Suprapubic skin (tissue), 4 donors: Measurements from ENCODE around the gene MAGIX. TPM values are rescaled to one million over a fixed set of nuclear protein-coding genes. Genes with fewer than 3 reads are reported as not detected.

Experiments used
- DNase-seq, 2 donors: peaks; one replicate each; pipeline ENCODE4 v3.0.0-alpha.2; 2019; ENCODE audit warnings: low spot score in 2 of 2
- H3K27ac ChIP-seq: fragments of 200-600 bp; sonication (generic); one replicate; pipeline ENCODE4 v1.5.1; 2019
- H3K27me3 ChIP-seq: fragments of 200-600 bp; sonication (generic); one replicate; pipeline ENCODE4 v1.5.1; 2019
- H3K36me3 ChIP-seq: fragments of 200-600 bp; sonication (generic); one replicate; pipeline ENCODE4 v1.5.1; 2019
- H3K4me1 ChIP-seq: fragments of 200-600 bp; sonication (generic); one replicate; pipeline ENCODE4 v1.5.1; 2019
- H3K4me3 ChIP-seq: fragments of 200-600 bp; sonication (generic); one replicate; pipeline ENCODE4 v1.5.1; 2019; ENCODE audit warnings: mild to moderate bottlenecking
- H3K9me3 ChIP-seq: fragments of 200-600 bp; sonication (generic); one replicate; pipeline ENCODE4 v1.5.1; 2019
- CTCF ChIP-seq, 2 donors: fragments of 200-600 bp in 1 of 2; fragments of 450-650 bp in 1 of 2; sonication (generic) in 1 of 2; IDR thresholded peaks; one replicate each; pipeline ENCODE4 v1.5.1; 2016 to 2019; ENCODE audit warnings: antibody characterized with exemption in 2 of 2, mild to moderate bottlenecking in 1 of 2, moderate library complexity in 1 of 2
- EP300 ChIP-seq: sonication (generic); formaldehyde crosslinking; IDR thresholded peaks from one replicate; pipeline ENCODE4 v1.6.1; 2017; ENCODE audit warnings: antibody characterized with exemption
- POLR2A ChIP-seq, 2 donors: fragments of 450-650 bp; IDR thresholded peaks; one replicate each; pipeline ENCODE4 v1.6.1; 2017; ENCODE audit warnings: antibody characterized with exemption in 2 of 2, mild to moderate bottlenecking in 2 of 2, moderate library complexity in 2 of 2
- POLR2AphosphoS5 ChIP-seq, 3 donors: sonication (generic); formaldehyde crosslinking; IDR thresholded peaks; one replicate each; pipeline ENCODE4 v1.6.1; 2017; ENCODE audit warnings: antibody characterized with exemption in 3 of 3
- WGBS: methylation state at CpG from one replicate; pipeline ENCODE4 v1.1.5; 2018; 5-methylcytosine and 5-hydroxymethylcytosine counted together
- total RNA-seq, 4 donors: library from RNA; depleted of rRNA; stranded (reverse); fragments of >200 nt; gene quantifications; one replicate each; pipeline ENCODE4 v1.1.0, GENCODE V29; 2016

Gene MAGIX
- total RNA-seq, 4 donors from 2014 or later: 4.9 to 14.9 (median 9.0) TPM

GRCh38 chrX:49187526-49187925 is 25.0 kb downstream of the MAGIX start:
- peaks cover 34% of the 10 kb centered on the region for H3K4me1 ChIP-seq
- H3K36me3 ChIP-seq: no peaks in the 10 kb centered on the region
- 82% methylated on average over 10 of the region's 10 CpGs for WGBS
- no peaks in the 10 kb centered on the region for H3K27me3 ChIP-seq
- no peak overlapping the region for H3K4me3 ChIP-seq
- no peak overlapping the region for H3K27ac ChIP-seq
- TF ChIP-seq POLR2A (IDR thresholded peaks at IDR 0.05) (no peak), EP300 (no peak), CTCF (IDR thresholded peaks at IDR 0.05) (no peak), POLR2AphosphoS5 (IDR thresholded peaks at IDR 0.05) (no peak)
- H3K9me3 ChIP-seq: no peaks in the 10 kb centered on the region
- DNase-seq: no peak

DNA sequence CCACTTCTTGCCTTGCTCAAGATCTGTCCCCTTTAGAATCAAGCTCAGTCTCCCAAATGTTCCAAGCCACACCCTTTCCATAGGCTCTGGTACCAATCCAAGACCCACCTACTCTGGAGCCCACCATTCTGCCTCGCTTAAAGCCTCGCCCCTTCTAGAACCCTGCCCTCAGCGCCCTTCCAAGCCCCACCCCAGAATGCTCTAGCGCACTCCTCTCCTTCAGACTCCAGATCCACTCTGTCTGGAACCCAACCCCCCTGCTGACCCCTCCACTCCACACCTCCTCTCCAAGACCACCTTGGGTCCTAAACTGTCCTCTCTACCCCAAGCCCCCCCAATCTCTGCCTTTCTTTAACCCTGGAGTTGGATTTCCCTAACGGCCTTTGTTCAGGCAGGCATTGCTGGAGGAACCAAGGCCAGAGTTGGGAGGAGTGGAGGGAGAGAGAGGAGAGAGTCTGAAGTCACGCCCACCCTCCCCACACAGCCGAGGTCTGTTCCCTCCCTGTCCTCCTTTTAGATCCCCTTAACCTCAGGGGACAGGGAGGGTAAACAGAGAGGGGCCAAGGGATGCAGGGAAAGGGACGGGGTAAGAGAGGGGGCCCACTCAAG is 26.0 kb downstream of the MAGIX start:
- Histone ChIP-seq H3K36me3 (no peaks in the 10 kb centered on the region), H3K27ac (no peak overlapping the region), H3K27me3 (no peaks in the 10 kb centered on the region), H3K4me3 (no peak overlapping the region), H3K9me3 (no peaks in the 10 kb centered on the region), H3K4me1 (peaks cover 29% of the 10 kb centered on the region)
- no peak for DNase-seq
- WGBS: 52% methylated on average over 8 of the region's 8 CpGs
- TF ChIP-seq POLR2AphosphoS5 (IDR thresholded peaks at IDR 0.05): no peak
- no peak for TF ChIP-seq EP300
- no peak for TF ChIP-seq POLR2A (IDR thresholded peaks at IDR 0.05)
- TF ChIP-seq CTCF (IDR thresholded peaks at IDR 0.05): no peak

DNA sequence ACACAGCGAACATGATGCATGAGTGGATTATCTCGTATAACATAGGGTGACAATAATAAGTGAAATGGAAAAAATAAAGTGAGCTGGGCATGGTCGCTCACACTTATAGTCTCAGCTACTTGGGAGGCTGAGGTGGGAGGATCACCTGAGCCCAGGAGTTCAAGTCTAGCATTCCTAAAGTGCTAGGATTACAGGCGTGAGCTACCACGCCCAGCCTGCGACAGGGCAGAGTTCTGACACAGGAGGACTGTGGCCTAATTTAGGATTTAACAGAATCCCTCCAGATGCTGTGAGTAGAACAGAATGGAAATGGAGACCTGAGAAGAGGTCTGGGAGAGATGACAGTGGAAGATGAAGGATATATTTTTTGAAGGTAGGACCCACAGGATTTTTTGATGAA is 27.0 kb downstream of the MAGIX start:
- no peak for TF ChIP-seq CTCF (IDR thresholded peaks at IDR 0.05)
- peaks cover 23% of the 10 kb centered on the region for H3K4me1 ChIP-seq
- peak overlapping the region; percentile 41 for H3K4me3 ChIP-seq
- no peak overlapping the region for H3K27ac ChIP-seq
- WGBS: 64% methylated on average over 6 of the region's 6 CpGs
- no peak for DNase-seq
- no peaks in the 10 kb centered on the region for H3K9me3 ChIP-seq
- H3K27me3 ChIP-seq: no peaks in the 10 kb centered on the region
- no peaks in the 10 kb centered on the region for H3K36me3 ChIP-seq

GRCh38 chrX:49190821-49191573 is 28.4 kb downstream of the MAGIX start:
- H3K9me3 ChIP-seq: no peaks in the 10 kb centered on the region

More at GRCh38 chrX:49190821-49191573, 28.4 kb downstream of the MAGIX start:
- peak overlapping the region; percentile 66 for H3K4me3 ChIP-seq
- peak; percentile 92 to 95 for DNase-seq
- TF ChIP-seq POLR2AphosphoS5 (IDR thresholded peaks at IDR 0.05) (no peak), CTCF (IDR thresholded peaks at IDR 0.05) (no peak), EP300 (no peak), POLR2A (IDR thresholded peaks at IDR 0.05) (peak in 1 of 2 donors; percentile 26)
- peaks cover 14% of the 10 kb centered on the region for H3K4me1 ChIP-seq
- no peaks in the 10 kb centered on the region for H3K36me3 ChIP-seq
- H3K27me3 ChIP-seq: no peaks in the 10 kb centered on the region
- peak overlapping the region; percentile 79 for H3K27ac ChIP-seq
- WGBS: 43% methylated on average over 29 of the region's 32 CpGs
